T1000 (cell line): ENCODE measurements around the gene PHLDB2.
A peak's percentile ranks its signal among the peaks of the same experiment; 100 is the strongest.

Experiments used
- DNase-seq: peaks from one replicate; lab custom pipeline; 2025; ENCODE audit warnings: mixed read lengths; lab: John Stamatoyannopoulos, UW

Gene PHLDB2

DNA sequence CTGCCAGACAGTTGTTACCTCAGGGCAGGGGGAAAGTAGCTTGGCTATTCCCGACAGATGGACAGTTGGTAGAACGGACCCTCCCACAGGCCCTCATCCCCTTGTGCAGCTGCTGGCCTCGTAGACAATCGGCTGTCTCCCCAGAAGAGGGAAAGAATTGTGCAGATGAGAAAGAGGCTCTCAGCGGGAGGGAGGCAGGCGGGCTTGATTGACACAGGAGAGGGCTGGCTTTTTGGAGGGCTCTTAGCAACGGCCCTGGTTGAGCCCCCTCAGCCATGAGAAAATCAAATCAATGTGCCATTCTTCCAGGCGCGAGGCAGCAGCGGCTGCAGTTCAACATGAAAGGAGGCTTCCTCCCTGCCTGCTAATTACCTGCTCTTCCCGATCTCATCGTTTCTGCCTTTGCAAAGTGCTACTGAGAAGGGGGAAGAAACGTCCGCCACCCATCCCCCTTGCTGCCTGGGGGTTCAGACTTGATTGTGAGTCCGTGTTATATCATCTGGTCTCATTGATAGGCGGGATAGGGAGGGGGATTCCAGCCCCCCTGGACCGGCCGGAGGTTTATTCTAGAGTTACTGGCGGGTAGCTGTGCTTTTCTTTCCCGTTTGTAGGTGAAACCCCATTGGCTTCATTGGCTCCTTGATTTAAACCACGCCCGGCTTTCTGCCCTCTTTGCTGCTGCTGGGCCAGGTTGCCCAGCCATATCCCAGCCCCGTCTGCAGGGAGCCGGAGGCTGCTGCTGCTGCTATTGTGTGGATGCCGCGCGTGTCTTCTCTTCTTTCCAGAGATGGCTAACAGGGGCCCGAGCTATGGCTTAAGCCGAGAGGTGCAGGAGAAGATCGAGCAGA is 139.8 kb downstream of the PHLDB2 start, which contains the start of gene TAGLN3:
Gene TAGLN3, plus strand, starts transcription at position 287 of the 848 bp plus-strand sequence. Its CDS starts 501 bp downstream, at position 788.
- DNase-seq, result no peak

GRCh38 chr3:111999484-112000324 is 140.6 kb downstream of the PHLDB2 start:
- no peak for DNase-seq

GRCh38 chr3:112000367-112000771 is 141.3 kb downstream of the PHLDB2 start:
- no peak for DNase-seq

DNA sequence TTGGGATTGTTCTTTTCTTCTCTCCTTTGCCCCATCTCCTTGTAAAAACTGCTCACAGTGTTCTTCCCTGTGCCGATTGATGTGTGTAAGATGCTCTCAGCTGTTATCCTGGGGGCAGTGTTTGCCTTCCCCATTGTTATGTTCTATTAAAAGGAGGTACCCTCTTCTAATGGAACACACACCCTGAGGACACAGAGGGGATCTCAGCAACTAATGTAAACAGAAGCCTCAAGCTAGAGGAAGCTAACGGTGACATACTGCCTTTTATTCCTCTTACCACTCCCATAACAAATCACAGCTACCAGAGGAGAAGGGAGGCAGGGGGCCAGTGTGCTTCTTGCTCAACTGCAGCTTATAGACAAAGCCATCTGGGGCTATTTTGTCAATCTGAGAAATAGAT is 141.9 kb downstream of the PHLDB2 start:
- no peak for DNase-seq

DNA sequence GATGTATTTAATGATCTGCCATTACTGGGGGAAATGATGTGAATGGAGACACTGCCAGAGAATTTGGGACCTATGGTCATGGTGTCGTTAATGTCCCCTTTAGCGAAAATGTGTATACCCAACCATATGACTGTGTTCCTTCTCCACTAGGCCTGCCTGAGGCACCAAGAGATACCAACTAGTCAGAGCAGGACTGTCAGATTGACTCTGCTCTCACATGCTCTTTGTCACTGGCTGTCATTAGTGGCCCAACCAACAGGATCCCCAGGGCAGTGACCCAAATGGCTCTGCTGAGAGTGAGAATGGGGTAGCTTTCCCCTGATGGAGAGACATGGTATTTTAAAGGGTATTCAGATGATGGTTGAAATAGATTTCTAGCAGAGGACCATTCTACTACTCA is 142.5 kb downstream of the PHLDB2 start:
- no peak for DNase-seq

DNA sequence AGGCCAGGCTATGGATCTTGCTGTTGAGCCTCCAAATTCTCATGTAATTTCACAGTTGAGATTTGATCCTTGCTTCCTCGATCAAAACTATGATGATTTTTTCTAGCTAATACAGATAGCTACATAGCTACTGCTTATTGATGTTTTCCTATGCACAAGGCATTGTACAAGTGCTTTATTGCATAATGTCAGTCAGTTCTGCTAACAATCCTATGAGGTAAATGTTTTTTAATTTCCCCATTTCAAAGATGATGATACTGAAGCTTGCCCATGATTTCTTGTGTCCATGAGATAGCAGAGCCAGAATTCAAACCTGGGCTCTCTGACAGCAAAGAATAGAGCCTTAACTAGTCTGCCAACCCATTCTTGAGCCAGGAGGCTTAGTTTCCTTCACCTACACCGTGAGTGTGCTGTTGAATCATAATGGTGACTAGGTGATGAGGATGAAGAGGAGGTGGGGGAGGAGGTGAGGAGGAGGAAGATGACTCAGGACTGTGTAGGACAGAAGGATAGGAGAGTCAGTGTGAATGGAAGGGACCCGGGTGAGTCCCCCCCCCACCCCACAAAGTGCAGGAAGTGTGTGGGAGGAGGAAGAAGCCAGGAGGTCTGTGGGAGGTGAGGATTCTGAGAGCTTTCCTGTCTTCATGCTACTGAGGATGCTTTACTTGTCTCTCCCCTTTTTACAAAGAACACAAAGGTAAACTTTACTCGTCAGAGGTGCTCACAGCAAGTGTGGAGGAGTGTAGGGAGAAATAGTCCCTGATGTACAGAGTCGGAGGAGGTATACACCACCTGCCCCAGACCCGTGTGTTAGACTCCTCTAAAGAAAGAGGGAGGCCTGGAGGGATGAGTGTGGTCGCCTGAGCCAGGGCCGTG is 143.3 kb downstream of the PHLDB2 start:
- DNase-seq, result no peak

DNA sequence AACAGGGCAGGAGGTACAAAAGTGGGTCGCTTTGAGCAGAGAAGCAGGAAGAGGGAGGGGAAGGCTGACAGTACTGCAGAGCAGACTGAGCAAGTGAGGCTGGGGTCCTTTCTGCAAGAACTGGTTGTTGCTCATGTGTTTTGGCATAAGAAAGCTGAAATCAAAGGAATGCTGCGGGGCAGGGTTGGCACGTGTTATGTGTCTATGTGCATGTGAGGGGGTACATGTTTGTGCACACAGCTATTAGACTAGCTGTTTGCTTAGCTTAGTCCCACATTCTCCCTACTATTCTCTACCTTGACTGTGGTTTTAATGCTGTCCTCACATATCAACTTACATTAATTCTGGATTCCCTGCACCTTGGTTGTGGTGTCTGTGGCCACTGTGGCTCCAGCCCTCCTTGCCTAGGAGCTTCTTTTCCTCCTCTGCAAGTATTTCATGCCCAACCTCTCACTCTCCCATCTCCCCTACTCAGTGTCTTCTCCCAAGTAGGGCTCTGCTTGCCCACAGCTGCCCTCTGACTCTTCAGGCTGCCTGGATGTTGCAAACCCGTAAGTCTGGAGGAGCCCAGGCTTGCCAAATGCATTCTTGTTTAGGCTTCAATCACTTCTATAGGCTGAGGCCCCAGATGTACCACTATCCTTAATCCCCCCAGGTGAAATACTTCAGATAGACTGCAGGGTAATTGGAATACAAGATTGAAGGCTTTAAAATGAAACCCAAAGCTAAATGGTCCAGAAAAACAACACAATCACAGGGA is 144.4 kb downstream of the PHLDB2 start:
- DNase-seq, result no peak

DNA sequence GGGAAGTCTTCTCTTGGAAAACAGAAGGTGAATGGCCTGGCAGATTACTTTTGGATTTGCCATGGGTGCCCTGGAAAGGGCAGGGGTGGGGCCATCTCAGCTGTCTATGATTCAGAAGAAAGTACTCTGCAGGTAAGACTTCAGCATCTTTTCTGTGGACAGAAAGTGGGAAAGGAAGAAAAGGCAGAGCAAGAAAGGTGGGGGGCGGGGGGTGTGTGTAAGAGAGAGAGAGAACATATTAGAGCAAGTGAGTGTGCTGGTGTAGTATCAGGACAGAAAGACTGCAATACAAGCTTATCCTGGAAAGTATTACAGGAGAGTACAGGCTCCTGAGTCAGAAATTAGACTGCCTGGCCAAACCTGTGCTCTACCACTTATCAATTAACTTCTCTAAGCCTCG is 145.1 kb downstream of the PHLDB2 start:
- no peak for DNase-seq

DNA sequence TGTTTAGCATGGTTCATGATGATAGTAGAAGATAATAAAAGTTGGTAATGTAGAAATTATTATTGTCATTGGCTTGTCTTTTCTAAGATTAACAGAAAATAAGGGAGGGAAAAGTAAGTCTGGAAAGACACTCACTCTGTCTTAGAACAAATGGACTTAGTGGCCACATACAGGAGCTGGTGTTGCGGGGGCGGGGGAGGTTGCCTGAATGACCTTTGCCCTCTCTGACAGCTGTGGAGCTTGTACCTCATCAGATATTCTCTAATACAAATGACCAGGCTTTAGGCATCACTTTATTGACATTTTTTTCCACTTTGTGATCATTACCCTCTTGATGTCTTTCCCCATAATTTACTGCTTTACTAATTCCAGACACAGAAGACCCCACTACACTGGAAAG is 145.6 kb downstream of the PHLDB2 start:
- no peak for DNase-seq

GRCh38 chr3:112005091-112005672 is 146.1 kb downstream of the PHLDB2 start:
- no peak for DNase-seq

DNA sequence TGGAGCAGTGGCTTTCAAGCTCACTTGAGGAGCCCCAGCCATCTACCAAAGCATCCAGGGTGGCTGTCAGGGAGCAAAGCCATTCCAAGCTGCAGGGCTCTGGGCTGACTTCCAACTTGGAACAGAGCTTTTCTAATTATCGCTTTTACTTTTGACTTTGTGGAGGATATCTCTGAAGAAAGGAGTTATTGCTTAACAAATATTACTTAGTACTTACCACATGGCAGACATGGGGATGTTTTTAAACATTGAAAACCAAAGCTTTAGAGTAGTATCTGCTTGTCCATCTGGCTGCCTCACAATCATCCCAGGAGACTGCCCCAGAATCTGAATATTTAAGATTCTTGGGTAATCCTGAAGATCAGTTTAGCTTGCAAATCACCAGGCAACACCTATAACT is 148.6 kb downstream of the PHLDB2 start:
- no peak for DNase-seq

DNA sequence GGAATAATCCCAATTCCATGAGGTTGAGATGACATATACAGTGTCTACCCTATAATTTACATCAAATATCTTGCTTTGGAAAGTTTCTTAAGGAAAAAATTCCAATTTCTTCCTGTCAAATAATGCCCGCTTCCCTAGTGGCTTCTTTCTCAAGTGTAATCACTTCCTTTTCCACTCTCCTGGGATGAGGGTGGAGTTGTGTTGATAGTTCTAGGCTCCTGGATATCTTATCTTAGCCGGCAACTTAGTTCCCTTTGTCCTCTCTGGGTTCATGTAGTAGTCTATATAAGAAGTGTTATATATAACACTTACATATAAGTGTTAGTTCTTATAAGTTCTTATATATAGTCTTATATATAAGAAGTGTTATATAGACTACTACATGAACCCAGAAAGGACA is 150.6 kb downstream of the PHLDB2 start:
- no peak for DNase-seq

DNA sequence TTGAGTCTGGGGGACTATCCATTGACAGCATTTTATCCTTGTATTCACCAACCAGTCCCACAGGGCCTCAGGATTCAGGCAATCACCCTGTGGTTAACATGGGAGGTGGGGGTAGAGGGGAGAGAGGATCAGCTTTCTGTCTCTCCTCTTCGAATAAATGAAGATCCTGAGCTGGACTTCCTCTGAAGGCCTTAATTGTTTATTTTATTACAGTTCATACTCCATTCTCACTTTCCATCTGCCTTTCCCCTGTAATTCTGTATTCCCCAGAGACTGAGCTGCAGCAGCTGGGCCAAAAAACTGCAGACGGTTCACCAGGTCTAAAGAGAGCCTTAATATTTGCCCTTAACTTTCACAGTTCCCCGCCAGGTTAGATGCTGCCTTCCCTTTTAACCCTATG is 151.6 kb downstream of the PHLDB2 start:
- DNase-seq, result no peak

GRCh38 chr3:112011376-112011940 is 152.4 kb downstream of the PHLDB2 start:
- no peak for DNase-seq

GRCh38 chr3:112012205-112012992 is 153.3 kb downstream of the PHLDB2 start:
- no peak for DNase-seq

GRCh38 chr3:112013058-112013783 is 154.2 kb downstream of the PHLDB2 start:
- peak; percentile 14 for DNase-seq

DNA sequence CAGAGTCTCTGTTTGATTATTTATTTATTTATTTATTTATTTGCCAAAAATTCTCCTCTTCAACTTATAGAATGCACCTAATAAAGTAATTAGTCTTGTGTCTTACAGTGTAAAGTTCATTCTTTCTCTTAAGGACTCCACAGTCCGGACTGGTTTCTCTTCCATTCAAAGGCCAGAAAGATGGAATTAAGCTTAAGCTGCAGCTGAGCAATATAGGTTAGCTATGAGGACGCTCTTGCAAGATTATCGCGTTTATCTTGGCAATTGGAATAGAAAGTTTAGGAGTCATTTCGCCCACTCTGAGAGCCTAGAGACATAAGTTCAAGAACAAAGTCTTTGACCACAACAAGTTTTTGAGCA is 154.7 kb downstream of the PHLDB2 start:
- no peak for DNase-seq

DNA sequence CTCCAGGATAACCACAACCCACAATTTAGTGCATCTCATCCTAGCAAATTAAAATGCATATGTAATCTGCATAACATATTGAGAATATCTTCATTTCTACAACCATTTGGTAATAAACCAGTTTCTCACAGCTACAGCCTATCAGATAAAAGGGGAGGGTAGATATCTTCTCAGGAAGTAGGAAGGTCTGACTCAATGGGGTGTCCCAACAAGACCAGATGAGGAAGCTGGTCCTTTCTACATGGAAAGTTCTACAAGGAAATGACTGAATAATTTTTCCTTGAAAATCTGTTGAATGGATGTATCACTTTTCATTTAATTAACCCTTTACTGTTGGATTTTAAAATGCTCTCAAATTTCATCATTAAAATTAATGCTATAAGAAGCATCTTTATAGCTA is 158.0 kb downstream of the PHLDB2 start:
- DNase-seq, result no peak

DNA sequence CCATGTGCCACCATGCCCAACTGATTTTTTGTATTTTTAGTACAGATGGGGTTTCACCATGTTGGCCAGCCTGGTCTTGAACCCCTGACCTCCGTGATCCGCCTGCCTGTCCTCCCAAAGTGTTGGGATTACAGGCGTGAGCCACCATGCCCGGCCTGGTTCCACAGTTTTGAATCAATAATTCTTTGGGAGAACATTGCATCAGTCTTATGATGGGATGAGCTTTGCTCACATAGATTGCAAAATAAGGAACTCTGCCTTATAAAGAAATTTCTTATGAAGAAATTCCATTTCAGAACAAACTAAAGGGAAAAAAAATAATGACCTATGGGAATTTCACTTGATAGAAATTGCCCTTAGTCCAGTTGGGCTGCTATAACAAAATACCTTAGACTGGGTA is 159.6 kb downstream of the PHLDB2 start:
- no peak for DNase-seq
